ENCODE data around the gene SCFD2.

DNA sequence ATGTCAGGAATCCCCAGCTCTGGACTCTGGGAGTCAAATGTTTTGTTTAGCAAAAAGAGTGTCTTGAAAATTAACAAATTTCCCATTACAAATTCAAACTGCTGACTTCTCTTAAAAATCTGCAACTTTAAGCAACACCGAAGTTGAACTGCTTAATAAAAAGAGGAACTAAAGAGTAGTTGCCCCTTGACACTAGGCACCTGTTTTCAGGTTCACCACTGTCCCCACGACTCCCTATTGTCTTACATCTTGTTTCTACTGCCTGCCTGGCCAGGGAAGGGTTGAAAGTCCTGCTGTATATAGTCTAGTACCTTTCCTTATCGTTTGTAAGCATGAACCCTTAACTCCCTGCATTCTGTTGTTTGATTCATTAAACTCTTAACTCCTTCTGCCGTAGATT, 173.9 kb downstream of the SCFD2 start:
- no peak for TF ChIP-seq POLR2A (IDR thresholded peaks at IDR 0.05)
- TF ChIP-seq, protein P1, sequence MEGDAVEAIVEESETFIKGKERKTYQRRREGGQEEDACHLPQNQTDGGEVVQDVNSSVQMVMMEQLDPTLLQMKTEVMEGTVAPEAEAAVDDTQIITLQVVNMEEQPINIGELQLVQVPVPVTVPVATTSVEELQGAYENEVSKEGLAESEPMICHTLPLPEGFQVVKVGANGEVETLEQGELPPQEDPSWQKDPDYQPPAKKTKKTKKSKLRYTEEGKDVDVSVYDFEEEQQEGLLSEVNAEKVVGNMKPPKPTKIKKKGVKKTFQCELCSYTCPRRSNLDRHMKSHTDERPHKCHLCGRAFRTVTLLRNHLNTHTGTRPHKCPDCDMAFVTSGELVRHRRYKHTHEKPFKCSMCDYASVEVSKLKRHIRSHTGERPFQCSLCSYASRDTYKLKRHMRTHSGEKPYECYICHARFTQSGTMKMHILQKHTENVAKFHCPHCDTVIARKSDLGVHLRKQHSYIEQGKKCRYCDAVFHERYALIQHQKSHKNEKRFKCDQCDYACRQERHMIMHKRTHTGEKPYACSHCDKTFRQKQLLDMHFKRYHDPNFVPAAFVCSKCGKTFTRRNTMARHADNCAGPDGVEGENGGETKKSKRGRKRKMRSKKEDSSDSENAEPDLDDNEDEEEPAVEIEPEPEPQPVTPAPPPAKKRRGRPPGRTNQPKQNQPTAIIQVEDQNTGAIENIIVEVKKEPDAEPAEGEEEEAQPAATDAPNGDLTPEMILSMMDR (IDR thresholded peaks at IDR 0.05) = no peak
- TF ChIP-seq EP300 (IDR thresholded peaks at IDR 0.05; ENCODE audit: low read depth) = no peak
- no peak for TF ChIP-seq POLR2AphosphoS5 (IDR thresholded peaks at IDR 0.05)
